Measurements from ENCODE around the gene SOCS3.
"Not testable (repeated sequence)": the region's sequence is repeated elsewhere in the genome, so short reads cannot be mapped to it uniquely, and the experiment has no call there.

Gene SOCS3

GRCh38 chr17:78318407-78318806, 41.5 kb downstream of the SOCS3 start:
- H3K36me3 Mint-ChIP-seq (ENCODE audit: insufficient read depth) = no peaks in the 10 kb centered on the region
- H3K4me1 Mint-ChIP-seq (ENCODE audit: low read depth in 2 of 2) = peaks cover 19 to 25% of the 10 kb centered on the region in 2 donors
- H3K27me3 Mint-ChIP-seq = peaks cover 0 to 12% of the 10 kb centered on the region in 2 donors
- no peak for ATAC-seq (replicated peaks)
- H3K9me3 Mint-ChIP-seq = no peaks in the 10 kb centered on the region
- no peak for DNase-seq
- no peak overlapping the region for H3K27ac Mint-ChIP-seq
- H3K4me3 Mint-ChIP-seq = no peak overlapping the region

GRCh38 chr17:78317794-78318400, 42.0 kb downstream of the SOCS3 start:
- H3K27ac Mint-ChIP-seq = peak overlapping the region; percentile 16 to 77

GRCh38 chr17:78316867-78317789, 42.7 kb downstream of the SOCS3 start:
- no peaks in the 10 kb centered on the region for H3K36me3 Mint-ChIP-seq (ENCODE audit: insufficient read depth)
- H3K4me1 Mint-ChIP-seq (ENCODE audit: low read depth in 2 of 2) = peaks cover 19 to 27% of the 10 kb centered on the region in 2 donors
- DNase-seq = no peak

More at GRCh38 chr17:78317794-78318400, 42.0 kb downstream of the SOCS3 start:
- Mint-ChIP-seq H3K4me1 (ENCODE audit: low read depth in 2 of 2) (peaks cover 19 to 27% of the 10 kb centered on the region in 2 donors), H3K4me3 (no peak overlapping the region), H3K27me3 (peaks cover 0 to 12% of the 10 kb centered on the region in 2 donors), H3K9me3 (no peaks in the 10 kb centered on the region), H3K36me3 (ENCODE audit: insufficient read depth) (no peaks in the 10 kb centered on the region)
- ATAC-seq (replicated peaks) (no peak), DNase-seq (no peak)

GRCh38 chr17:78316115-78316866, 43.6 kb downstream of the SOCS3 start:
- no peaks in the 10 kb centered on the region for H3K36me3 Mint-ChIP-seq (ENCODE audit: insufficient read depth)
- H3K9me3 Mint-ChIP-seq = no peaks in the 10 kb centered on the region
- DNase-seq = no peak
- peaks cover 18 to 27% of the 10 kb centered on the region in 2 donors for H3K4me1 Mint-ChIP-seq (ENCODE audit: low read depth in 2 of 2)
- H3K27me3 Mint-ChIP-seq = peaks cover 0 to 12% of the 10 kb centered on the region in 2 donors
- H3K4me3 Mint-ChIP-seq = peak overlapping the region; percentile 53 to 58
- ATAC-seq (replicated peaks) = no peak
- peak overlapping the region; percentile 59 to 77 for H3K27ac Mint-ChIP-seq

More at GRCh38 chr17:78316867-78317789, 42.7 kb downstream of the SOCS3 start:
- Mint-ChIP-seq H3K27ac (peak overlapping the region; percentile 59 to 77), H3K27me3 (peaks cover 0 to 12% of the 10 kb centered on the region in 2 donors), H3K4me3 (peak overlapping the region in 1 of 2 donors; percentile 53), H3K9me3 (no peaks in the 10 kb centered on the region)
- no peak for ATAC-seq (replicated peaks)

GRCh38 chr17:78315355-78316114, 44.3 kb downstream of the SOCS3 start:
- DNase-seq (no peak), ATAC-seq (replicated peaks) (no peak)
- Mint-ChIP-seq H3K36me3 (ENCODE audit: insufficient read depth) (no peaks in the 10 kb centered on the region), H3K4me1 (ENCODE audit: low read depth in 2 of 2) (peaks cover 18 to 27% of the 10 kb centered on the region in 2 donors), H3K9me3 (no peaks in the 10 kb centered on the region), H3K4me3 (peak overlapping the region; percentile 58), H3K27ac (peak overlapping the region; percentile 54 to 68), H3K27me3 (peaks cover 0 to 12% of the 10 kb centered on the region in 2 donors)

- H3K9me3 Mint-ChIP-seq = no peaks in the 10 kb centered on the region
- peaks cover 18 to 27% of the 10 kb centered on the region in 2 donors for H3K4me1 Mint-ChIP-seq (ENCODE audit: low read depth in 2 of 2)
- no peaks in the 10 kb centered on the region for H3K36me3 Mint-ChIP-seq (ENCODE audit: insufficient read depth)
- ATAC-seq (replicated peaks) = no peak
- peak overlapping the region in 1 of 2 donors; percentile 68 for H3K27ac Mint-ChIP-seq
- DNase-seq = no peak
- peak overlapping the region; percentile 58 for H3K4me3 Mint-ChIP-seq
- peaks cover 0 to 12% of the 10 kb centered on the region in 2 donors for H3K27me3 Mint-ChIP-seq
Observed at GRCh38 chr17:78314683-78315354, 45.1 kb downstream of the SOCS3 start.

GRCh38 chr17:78313735-78314648, 45.9 kb downstream of the SOCS3 start:
- DNase-seq = peak; percentile 44 to 55 (median 46)
- H3K4me3 Mint-ChIP-seq = peak overlapping the region; percentile 82 to 83
- H3K4me1 Mint-ChIP-seq (ENCODE audit: low read depth in 2 of 2) = peaks cover 18 to 27% of the 10 kb centered on the region in 2 donors
- no peaks in the 10 kb centered on the region for H3K9me3 Mint-ChIP-seq
- peak; percentile 82 for ATAC-seq (replicated peaks)
- H3K27me3 Mint-ChIP-seq = peaks cover 0 to 12% of the 10 kb centered on the region in 2 donors
- peaks cover 2% of the 10 kb centered on the region for H3K36me3 Mint-ChIP-seq (ENCODE audit: insufficient read depth)
- H3K27ac Mint-ChIP-seq = peak overlapping the region in 1 of 2 donors; percentile 39

- H3K27me3 Mint-ChIP-seq; DNase-seq; H3K4me3 Mint-ChIP-seq; ATAC-seq (replicated peaks); H3K4me1 Mint-ChIP-seq (ENCODE audit: low read depth in 2 of 2); H3K9me3 Mint-ChIP-seq; H3K36me3 Mint-ChIP-seq (ENCODE audit: insufficient read depth); H3K27ac Mint-ChIP-seq: not testable (repeated sequence)
Observed at GRCh38 chr17:78309659-78310255, 50.1 kb downstream of the SOCS3 start.

- H3K27ac Mint-ChIP-seq = no peak overlapping the region
- H3K4me3 Mint-ChIP-seq = no peak overlapping the region
- H3K9me3 Mint-ChIP-seq = no peaks in the 10 kb centered on the region
- peaks cover 2% of the 10 kb centered on the region for H3K36me3 Mint-ChIP-seq (ENCODE audit: insufficient read depth)
- no peaks in the 10 kb centered on the region for H3K4me1 Mint-ChIP-seq (ENCODE audit: low read depth in 2 of 2)
- DNase-seq (no peak), ATAC-seq (replicated peaks) (no peak)
- H3K27me3 Mint-ChIP-seq = no peaks in the 10 kb centered on the region
Observed at GRCh38 chr17:78307887-78308638, 51.8 kb downstream of the SOCS3 start.

GRCh38 chr17:78306913-78307312, 53.0 kb downstream of the SOCS3 start:
- H3K9me3 Mint-ChIP-seq = no peaks in the 10 kb centered on the region
- ATAC-seq (replicated peaks) (no peak), DNase-seq (no peak)
- peaks cover 2% of the 10 kb centered on the region for H3K36me3 Mint-ChIP-seq (ENCODE audit: insufficient read depth)
- no peak overlapping the region for H3K4me3 Mint-ChIP-seq
- no peaks in the 10 kb centered on the region for H3K4me1 Mint-ChIP-seq (ENCODE audit: low read depth in 2 of 2)
- H3K27me3 Mint-ChIP-seq = no peaks in the 10 kb centered on the region
- H3K27ac Mint-ChIP-seq = peak overlapping the region in 1 of 2 donors; percentile 8
